Stimulated activated CD4-positive, alpha-beta T cell treated with anti-CD3 and anti-CD28 coated beads, Interleukin-15, amount 100 ng/mL, for 48 hours (primary cell): ENCODE results near the gene PRKAG3.
A peak's percentile ranks its signal among the peaks of the same experiment; 100 is the strongest.
"Not testable (repeated sequence)": the region's sequence is repeated elsewhere in the genome, so short reads cannot be mapped to it uniquely, and the experiment has no call there.

Source experiments
- DNase-seq, 2 donors: peaks; one replicate each; pipeline ENCODE4 v3.0.0-alpha.2; 2020; ENCODE audit warnings: low read depth in 2 of 2

The PRKAG3 gene

DNA sequence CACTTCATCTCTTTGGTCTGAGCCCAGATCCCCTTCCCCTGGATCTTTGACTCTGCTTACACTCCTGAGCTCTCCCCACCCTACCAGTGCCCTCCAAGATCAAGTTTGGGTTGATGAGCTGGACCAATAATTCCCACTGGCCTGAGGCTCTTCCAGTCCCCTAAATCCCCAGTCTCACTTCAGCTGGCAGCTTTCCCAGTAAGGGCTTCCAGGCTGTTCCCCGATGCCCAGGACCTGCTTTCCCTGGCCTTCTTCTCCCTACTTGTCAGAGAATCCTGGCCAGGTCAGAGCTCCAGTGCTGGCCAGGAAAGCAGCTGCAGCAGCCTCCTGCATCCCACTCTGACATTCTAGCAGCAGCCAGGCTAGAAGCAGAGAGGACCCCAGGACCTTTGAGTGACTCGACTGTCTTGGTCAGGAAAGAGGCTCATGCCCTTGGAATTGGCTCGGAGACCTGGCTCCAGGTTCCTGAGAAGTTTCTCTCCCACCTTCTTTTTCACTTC, 31.5 kb upstream of the PRKAG3 start:
- DNase-seq: no peak

DNA sequence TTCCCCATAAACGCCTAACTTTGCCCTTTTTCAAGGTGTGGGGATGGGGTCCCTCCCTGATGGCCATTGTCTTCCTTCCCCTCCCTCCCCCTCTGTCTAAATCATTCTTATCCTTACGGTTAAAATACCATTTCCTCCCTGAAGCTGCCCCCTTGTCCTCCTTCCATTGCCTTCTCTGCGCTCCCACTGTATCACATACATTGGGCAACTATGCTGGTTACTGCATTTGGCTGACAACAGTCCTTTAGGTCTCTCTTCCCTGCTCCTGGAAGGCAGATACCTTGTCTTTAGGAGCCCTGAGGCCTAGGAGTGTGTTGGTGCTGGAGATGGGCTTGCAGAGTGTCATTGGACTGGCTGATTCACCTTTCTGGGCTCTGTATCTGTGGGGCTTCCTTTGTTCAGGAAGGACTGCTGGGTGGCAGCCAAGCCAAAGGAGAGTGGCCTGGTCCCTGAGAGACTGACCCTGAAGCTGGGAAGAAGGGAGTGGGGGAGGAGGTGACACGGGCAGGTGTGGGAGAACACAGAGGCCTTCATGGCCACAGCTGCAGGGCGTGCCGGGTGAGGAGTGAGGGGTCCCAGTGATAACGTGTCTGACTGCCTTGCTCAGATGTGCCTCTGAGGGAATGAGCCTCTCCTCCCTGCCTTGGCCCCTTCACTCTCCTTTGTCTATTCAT, 30.2 kb upstream of the PRKAG3 start:
- no peak for DNase-seq

GRCh38 chr2:218860950-218861381, 29.4 kb upstream of the PRKAG3 start:
- DNase-seq: no peak

- no peak for DNase-seq
Observed at GRCh38 chr2:218859988-218860831, 28.6 kb upstream of the PRKAG3 start.

DNA sequence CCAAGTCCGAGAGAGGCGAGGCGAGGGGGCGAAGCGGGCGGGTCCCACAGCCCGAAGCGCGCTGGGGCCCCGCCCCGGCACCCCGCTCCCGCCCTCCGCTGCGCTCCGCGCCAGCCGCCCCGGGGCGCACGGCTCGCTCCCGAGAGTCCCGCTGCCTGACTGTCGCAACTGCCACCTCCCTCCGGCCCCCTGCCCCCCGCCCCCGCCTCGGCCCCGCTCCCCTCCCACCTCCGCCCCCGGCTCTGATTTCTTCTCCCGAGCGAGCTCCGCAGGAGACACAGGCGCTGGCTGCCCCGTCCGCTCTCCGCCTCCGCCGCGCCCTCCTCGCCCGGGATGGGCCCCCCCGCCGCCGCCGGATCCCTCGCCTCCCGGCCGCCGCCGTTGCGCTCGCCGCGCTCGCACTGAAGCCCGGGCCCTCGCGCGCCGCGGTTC, 28.0 kb upstream of the PRKAG3 start, which contains the start of gene WNT6:
Gene WNT6 (plus strand): TSS at position 250 of the 432 bp plus-strand sequence. CDS start 233 bp downstream, outside the sequence.
- no peak for DNase-seq

GRCh38 chr2:218858671-218859555, 27.3 kb upstream of the PRKAG3 start:
- no peak for DNase-seq

DNA sequence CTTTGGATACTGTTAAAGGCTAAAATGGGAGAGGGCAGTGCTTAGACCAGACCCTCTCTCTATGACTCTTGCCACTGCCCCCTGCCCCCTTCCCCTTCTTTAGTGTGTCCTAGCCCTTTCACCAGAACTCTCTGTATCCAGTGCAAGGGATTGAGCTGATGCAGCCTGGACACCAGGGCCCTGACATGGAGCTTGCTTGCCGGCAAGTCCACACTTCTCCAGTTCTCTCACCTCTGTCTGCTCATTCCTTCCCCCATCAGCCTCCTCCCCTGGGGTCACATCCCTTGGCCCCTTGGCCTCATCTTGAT, 26.5 kb upstream of the PRKAG3 start:
- no peak for DNase-seq

- DNase-seq: no peak
Observed at GRCh38 chr2:218857371-218858137, 26.0 kb upstream of the PRKAG3 start.

DNA sequence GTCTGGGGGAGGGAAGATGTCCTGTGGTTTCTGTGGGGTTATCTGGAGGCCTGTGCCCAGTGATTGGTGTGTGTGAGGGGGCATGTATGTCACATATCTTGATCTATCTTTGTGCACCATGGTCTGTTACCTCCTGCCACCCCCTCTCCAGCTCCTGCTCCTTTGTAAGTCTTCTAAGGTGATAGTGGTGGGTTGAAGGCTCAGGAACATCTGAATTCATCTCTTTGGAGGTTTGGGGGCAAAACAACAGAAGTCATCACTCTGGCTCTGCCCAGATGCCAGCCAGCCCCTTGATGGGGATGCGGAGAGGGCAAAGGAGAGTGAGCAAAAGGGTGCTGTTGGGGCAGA, 25.3 kb upstream of the PRKAG3 start:
- DNase-seq: no peak

- no peak for DNase-seq
Observed at GRCh38 chr2:218856167-218856895, 24.7 kb upstream of the PRKAG3 start.

DNA sequence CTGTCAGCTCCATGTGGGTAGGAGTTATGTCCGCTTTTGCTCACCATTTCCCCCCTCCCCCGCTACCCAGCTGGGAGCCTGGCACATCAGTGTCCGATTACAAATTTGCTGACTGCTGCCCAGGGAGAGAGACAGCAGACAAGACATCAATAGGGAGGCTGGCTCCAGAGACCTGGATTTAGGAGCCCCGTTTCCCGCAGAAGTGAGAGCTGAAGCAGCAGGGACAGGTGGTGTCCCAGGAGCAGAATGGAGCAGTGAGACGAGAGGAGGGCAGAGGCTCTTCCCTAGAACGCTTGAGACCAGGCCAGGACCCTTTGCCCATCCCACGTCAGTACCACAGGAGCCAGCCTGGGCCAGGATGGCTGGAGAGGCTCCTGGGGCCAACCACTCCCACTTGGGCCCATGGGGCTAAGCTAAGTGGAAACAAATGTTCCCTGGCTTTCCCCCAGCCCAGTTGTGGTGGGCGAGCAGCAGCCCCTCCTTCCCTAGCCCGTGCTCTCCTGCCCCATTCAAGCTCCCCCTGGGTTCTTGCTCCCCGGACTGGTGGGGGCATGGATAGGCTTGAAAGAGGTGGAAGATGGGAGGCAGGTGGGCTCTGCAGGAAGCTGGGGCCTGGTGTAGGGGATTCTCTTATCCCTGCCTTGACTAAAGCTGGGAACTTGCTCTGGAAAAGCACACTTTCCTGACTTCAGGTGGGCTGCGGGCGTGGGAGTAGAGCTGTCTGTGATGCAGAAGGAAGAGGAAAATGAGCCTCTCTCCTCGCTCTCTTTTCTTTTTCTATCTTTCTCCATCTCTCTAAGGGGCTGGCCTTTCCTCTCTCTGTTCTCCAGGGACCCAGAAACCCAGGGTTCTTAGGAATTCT, 23.9 kb upstream of the PRKAG3 start:
- DNase-seq: no peak

DNA sequence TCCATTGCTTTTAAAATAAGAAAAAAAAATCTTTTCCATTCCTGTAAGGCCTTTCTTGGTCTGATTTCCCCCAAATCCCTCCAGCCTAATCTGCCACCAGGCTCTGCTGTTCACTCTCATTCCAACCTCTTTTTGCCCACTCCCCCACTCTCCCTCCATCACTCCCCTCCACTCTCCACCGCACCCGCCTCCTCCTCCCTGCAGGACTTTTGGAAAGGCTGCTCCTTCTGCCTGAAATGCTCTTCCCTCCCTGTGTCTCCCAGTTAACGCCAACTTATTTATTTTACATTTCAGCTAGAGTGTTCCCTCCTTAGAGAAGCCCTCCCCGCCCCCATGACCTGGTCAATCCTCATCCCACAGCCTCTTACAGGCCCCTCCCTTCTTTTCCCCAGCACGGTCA, 23.3 kb upstream of the PRKAG3 start:
- DNase-seq: no peak

DNA sequence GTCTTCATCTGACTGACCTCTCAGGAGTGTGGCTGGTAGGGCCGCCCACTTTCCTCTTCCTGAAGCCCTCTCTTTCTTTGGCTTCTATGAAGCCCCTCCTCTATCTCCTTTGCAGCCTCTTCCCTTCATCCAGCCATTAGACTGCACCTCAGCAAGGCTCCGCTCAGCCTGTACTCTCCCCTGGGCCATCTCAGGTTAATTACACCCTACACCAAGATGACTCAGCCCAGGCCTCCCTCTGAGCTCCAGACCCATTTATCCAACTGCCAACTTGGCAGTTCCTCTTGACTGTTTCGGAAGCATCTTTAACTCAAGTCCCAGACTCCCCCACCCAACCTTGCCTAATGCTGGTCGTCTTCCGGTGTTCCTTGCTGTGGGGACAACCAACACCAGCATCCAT, 22.2 kb upstream of the PRKAG3 start:
- no peak for DNase-seq

GRCh38 chr2:218852911-218853667, 21.5 kb upstream of the PRKAG3 start:
- DNase-seq: peak in 1 of 2 donors; percentile 51

GRCh38 chr2:218851286-218851685, 19.7 kb upstream of the PRKAG3 start:
- DNase-seq: no peak

- no peak for DNase-seq
Observed at GRCh38 chr2:218850796-218851195, 19.2 kb upstream of the PRKAG3 start.

GRCh38 chr2:218849721-218850120, 18.1 kb upstream of the PRKAG3 start:
- no peak for DNase-seq

- DNase-seq: not testable (repeated sequence)
Observed at GRCh38 chr2:218846963-218847362, 15.4 kb upstream of the PRKAG3 start.

DNA sequence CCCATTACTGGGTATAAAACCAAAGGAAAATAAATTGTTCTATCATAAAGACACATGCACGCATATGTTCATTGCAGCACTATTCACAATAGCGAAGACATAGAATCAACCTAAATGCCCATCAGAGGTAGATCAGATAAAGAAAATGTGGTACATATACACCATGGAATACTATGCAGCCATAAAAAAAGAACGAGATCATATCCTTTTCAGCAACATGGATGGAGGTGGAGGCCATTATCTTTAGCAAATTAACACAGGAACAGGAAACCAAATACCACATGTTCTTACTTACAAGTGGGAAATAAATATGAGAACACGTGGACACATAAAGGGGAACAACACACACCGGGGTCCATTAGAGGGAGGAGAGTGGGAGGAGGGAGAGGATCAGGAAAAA, 12.7 kb upstream of the PRKAG3 start:
- DNase-seq: not testable (repeated sequence)
